Measurements from ENCODE around the gene GEMIN7.

Gene GEMIN7

DNA sequence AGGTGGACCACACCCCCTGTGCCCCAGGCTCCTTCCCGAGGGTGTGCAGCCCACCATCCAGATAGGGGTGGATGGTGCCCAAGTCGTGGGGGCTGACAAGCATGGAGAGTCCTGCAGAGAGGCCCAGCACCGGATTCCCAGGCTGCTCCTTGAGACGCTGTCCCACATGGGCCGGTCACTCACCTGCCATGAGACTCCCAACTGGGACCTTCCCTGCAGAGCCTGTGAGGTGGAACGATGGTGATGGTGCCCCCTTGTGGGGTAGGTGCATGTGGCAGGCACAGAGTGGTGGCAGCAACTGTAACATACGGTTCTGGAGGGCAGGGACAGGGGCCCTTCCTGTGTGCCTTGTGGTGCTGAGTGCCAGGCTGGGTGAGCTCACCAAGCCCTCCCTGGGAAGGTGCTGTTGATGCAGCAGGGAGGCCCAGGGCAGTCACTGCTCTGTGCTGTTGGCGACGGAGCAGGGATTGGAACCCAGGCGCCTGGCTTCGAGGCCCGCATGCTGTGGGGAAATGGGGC is 47.0 kb downstream of the GEMIN7 start:
- Histone ChIP-seq H3K9me2 (ENCODE audit: low read depth, low read length) (no peaks in the 10 kb centered on the region), H3K27me3 (ENCODE audit: insufficient read depth, low read length) (no peaks in the 10 kb centered on the region), H3K36me3 (ENCODE audit: insufficient read depth, low read length) (peaks cover 4% of the 10 kb centered on the region; the same call in 1 of the 2 replicates), H3K4me3 (ENCODE audit: low read depth, low read length, poor library complexity, severe bottlenecking) (no peak overlapping the region), H3K9me3 (ENCODE audit: low read length) (no peaks in the 10 kb centered on the region), H3K9ac (ENCODE audit: low read length) (no peak overlapping the region), H3K79me2 (ENCODE audit: insufficient read depth, low read length) (0 out of 2 replicates have a peak, but pooled peaks cover 4% of the 10 kb centered on the region), H3K4me2 (ENCODE audit: low read length) (peak overlapping the region; percentile 7; the same call in 1 of the 2 replicates), H2AFZ (ENCODE audit: low read length) (no peak overlapping the region), H3K4me1 (ENCODE audit: insufficient read depth, low read length, severe bottlenecking) (peaks cover 31% of the 10 kb centered on the region), H3F3A (ENCODE audit: insufficient read depth, low read length) (no peaks in the 10 kb centered on the region), H4K20me1 (ENCODE audit: insufficient read depth, low read length) (no peaks in the 10 kb centered on the region), H3K27ac (ENCODE audit: low read depth, low read length, poor library complexity, severe bottlenecking) (no peak overlapping the region)
- TF ChIP-seq, protein P1, sequence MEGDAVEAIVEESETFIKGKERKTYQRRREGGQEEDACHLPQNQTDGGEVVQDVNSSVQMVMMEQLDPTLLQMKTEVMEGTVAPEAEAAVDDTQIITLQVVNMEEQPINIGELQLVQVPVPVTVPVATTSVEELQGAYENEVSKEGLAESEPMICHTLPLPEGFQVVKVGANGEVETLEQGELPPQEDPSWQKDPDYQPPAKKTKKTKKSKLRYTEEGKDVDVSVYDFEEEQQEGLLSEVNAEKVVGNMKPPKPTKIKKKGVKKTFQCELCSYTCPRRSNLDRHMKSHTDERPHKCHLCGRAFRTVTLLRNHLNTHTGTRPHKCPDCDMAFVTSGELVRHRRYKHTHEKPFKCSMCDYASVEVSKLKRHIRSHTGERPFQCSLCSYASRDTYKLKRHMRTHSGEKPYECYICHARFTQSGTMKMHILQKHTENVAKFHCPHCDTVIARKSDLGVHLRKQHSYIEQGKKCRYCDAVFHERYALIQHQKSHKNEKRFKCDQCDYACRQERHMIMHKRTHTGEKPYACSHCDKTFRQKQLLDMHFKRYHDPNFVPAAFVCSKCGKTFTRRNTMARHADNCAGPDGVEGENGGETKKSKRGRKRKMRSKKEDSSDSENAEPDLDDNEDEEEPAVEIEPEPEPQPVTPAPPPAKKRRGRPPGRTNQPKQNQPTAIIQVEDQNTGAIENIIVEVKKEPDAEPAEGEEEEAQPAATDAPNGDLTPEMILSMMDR (IDR thresholded peaks at IDR 0.05; ENCODE audit: low read length) = peak; percentile 95
- TF ChIP-seq EZH2 (IDR thresholded peaks at IDR 0.05; ENCODE audit: borderline replicate concordance, low read length) = no peak

- H3K36me3 ChIP-seq (ENCODE audit: insufficient read depth, low read length) = peaks cover 4% of the 10 kb centered on the region; the same call in 1 of the 2 replicates
- H3K27ac ChIP-seq (ENCODE audit: low read depth, low read length, poor library complexity, severe bottlenecking) = no peak overlapping the region
- H3K79me2 ChIP-seq (ENCODE audit: insufficient read depth, low read length) = 0 out of 2 replicates have a peak, but pooled peaks cover 4% of the 10 kb centered on the region
- H3K9me3 ChIP-seq (ENCODE audit: low read length) = no peaks in the 10 kb centered on the region
- no peak overlapping the region for H3K4me3 ChIP-seq (ENCODE audit: low read depth, low read length, poor library complexity, severe bottlenecking)
- H3K9ac ChIP-seq (ENCODE audit: low read length) = no peak overlapping the region
- TF ChIP-seq, protein P1 (IDR thresholded peaks at IDR 0.05; ENCODE audit: low read length) = no peak
- no peak for TF ChIP-seq EZH2 (IDR thresholded peaks at IDR 0.05; ENCODE audit: borderline replicate concordance, low read length)
- no peaks in the 10 kb centered on the region for H3F3A ChIP-seq (ENCODE audit: insufficient read depth, low read length)
- H4K20me1 ChIP-seq (ENCODE audit: insufficient read depth, low read length) = no peaks in the 10 kb centered on the region
- H2AFZ ChIP-seq (ENCODE audit: low read length) = no peak overlapping the region
- no peaks in the 10 kb centered on the region for H3K9me2 ChIP-seq (ENCODE audit: low read depth, low read length)
- peaks cover 25% of the 10 kb centered on the region for H3K4me1 ChIP-seq (ENCODE audit: insufficient read depth, low read length, severe bottlenecking)
- H3K27me3 ChIP-seq (ENCODE audit: insufficient read depth, low read length) = no peaks in the 10 kb centered on the region
- no peak overlapping the region for H3K4me2 ChIP-seq (ENCODE audit: low read length)
Measured at GRCh38 chr19:45126654-45127053, 47.6 kb downstream of the GEMIN7 start.

- no peak overlapping the region for H3K4me3 ChIP-seq (ENCODE audit: low read depth, low read length, poor library complexity, severe bottlenecking)
- no peak overlapping the region for H2AFZ ChIP-seq (ENCODE audit: low read length)
- TF ChIP-seq, protein P1 (IDR thresholded peaks at IDR 0.05; ENCODE audit: low read length) = no peak
- TF ChIP-seq EZH2 (IDR thresholded peaks at IDR 0.05; ENCODE audit: borderline replicate concordance, low read length) = no peak
- no peaks in the 10 kb centered on the region for H3K9me3 ChIP-seq (ENCODE audit: low read length)
- H3K4me2 ChIP-seq (ENCODE audit: low read length) = no peak overlapping the region
- H3K36me3 ChIP-seq (ENCODE audit: insufficient read depth, low read length) = peaks cover 4% of the 10 kb centered on the region; the same call in 1 of the 2 replicates
- no peaks in the 10 kb centered on the region for H3F3A ChIP-seq (ENCODE audit: insufficient read depth, low read length)
- H3K27me3 ChIP-seq (ENCODE audit: insufficient read depth, low read length) = no peaks in the 10 kb centered on the region
- H3K9ac ChIP-seq (ENCODE audit: low read length) = no peak overlapping the region
- H3K9me2 ChIP-seq (ENCODE audit: low read depth, low read length) = no peaks in the 10 kb centered on the region
- no peaks in the 10 kb centered on the region for H4K20me1 ChIP-seq (ENCODE audit: insufficient read depth, low read length)
- peaks cover 16% of the 10 kb centered on the region for H3K4me1 ChIP-seq (ENCODE audit: insufficient read depth, low read length, severe bottlenecking)
- H3K27ac ChIP-seq (ENCODE audit: low read depth, low read length, poor library complexity, severe bottlenecking) = peak overlapping the region; percentile 24
- 0 out of 2 replicates have a peak, but pooled peaks cover 4% of the 10 kb centered on the region for H3K79me2 ChIP-seq (ENCODE audit: insufficient read depth, low read length)
Measured at GRCh38 chr19:45128146-45128545, 49.1 kb downstream of the GEMIN7 start.

All from OCI-LY1 (cell line).